HG03064 (cell line): ENCODE results near the gene TMEM175.

Source experiments
- ATAC-seq: cut with Tn5 transposase; IDR thresholded peaks from one replicate; pipeline ENCODE4 v1.9.1; 2021; ENCODE audit warnings: low read depth; ENCODE audit not compliant: unreplicated experiment

TMEM175 gene

DNA sequence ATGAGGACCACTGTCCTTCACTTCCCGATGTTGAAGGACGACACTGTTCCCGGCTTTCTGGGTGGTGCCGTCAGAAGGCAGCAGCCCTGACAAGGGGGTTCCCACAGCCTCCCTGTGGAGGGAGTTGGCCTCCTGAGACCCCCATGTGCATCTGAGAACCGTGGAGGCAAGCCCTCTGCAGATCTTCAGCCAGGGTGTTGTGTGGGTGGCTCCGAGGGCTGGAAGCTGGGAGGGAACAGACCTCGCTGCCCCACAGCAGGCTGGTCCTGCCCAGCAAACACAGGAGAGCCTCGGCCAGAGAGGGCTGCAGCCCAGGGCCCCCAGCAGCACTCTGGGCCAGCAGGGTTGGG is 24.9 kb downstream of the TMEM175 start:
- ATAC-seq: no peak

DNA sequence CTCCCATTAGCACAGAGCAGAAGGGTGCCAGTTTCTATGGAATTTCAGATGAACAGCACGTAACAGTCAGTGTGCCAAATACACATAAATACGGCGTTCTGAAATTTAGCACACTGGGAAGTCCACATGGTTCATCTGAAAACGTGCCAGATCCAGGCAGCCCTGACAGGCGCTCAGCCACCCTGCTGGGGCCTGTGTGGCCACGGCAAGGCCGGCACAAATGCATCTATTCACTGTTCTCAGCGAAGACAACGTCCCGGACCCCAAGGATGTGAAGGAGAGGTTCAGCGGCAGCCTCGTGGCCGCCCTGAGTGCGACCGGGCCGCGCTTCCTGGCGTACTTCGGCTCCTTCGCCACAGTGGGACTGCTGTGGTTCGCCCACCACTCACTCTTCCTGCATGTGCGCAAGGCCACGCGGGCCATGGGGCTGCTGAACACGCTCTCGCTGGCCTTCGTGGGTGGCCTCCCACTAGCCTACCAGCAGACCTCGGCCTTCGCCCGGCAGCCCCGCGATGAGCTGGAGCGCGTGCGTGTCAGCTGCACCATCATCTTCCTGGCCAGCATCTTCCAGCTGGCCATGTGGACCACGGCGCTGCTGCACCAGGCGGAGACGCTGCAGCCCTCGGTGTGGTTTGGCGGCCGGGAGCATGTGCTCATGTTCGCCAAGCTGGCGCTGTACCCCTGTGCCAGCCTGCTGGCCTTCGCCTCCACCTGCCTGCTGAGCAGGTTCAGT is 25.5 kb downstream of the TMEM175 start:
- ATAC-seq: no peak

DNA sequence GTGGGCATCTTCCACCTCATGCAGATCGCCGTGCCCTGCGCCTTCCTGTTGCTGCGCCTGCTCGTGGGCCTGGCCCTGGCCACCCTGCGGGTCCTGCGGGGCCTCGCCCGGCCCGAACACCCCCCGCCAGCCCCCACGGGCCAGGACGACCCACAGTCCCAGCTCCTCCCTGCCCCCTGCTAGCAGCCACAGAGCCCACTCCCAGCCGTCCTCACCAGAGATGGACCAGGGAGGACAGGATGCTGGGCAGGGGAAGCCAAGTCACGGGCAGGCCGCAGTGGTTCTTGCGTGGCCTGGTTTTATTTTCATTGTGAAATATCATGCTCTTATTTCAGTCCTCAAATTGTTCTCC is 26.0 kb downstream of the TMEM175 start:
- ATAC-seq: no peak

DNA sequence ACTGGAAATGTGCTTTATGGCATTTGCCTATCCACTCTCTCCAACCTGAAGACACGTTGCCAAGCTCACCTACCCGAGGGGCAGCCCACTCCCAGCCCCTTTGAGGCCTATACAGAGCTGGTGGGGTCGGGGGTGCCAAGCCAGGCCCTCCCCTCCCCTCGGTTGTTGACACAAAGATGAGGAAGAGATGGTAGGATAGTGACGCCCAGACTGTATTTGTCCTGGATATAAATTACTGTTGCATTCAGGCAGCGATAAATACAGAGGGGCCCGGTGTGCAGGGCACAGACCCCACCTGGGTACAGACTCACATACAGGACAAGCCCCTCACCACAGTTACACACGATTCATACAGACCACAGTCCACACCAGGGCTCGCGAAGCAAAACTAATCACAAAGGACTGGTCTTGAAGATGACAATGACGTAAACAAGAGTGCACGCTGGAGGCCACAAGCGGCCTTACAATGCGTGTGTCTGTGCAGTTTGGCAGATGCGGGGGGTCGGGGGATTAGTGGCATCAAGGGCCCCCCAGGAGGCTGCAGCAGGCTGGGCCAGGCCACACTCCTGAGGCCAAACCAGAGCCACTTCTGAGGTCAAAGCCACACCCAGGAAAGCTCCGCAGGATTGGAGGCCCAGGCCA is 26.6 kb downstream of the TMEM175 start:
- ATAC-seq: no peak

DNA sequence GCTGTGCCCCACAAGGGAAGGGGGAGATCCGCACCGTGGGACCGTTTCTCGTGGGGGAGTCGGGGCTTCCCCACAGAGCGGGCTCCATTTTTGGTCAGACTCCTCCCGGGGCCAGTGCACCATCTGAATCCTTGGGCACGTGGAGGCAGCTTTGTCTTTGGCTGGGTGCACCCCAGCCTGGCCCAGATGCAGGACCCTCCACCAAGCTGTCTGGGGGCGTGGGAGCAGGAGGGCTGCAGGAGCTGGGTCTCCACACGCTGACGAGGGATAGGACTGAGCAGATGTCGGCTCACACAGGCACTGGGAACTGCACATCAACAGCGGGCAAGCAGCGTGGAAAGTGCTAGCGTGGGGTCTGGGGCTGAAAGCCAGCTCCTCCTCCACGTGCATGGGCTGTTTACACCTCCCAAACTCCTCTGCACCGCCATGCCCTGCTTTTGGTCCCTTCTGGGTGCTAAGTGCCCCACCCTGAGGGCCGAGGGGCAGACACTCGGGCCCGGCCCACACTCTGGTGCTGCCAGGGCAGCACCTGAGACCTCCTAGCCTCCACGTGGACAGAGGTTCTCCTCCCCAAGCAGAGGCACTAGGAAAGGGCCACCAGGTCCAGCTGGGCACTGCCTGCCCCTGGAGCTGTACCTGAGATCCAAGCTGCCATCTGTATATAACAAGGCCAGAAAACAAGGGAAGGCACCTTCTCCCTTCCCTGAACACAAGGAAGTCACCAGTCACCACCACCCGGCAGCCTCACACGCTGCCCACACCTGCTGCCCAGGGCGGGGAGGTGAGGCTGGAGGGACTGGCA is 27.3 kb downstream of the TMEM175 start:
- ATAC-seq: no peak

DNA sequence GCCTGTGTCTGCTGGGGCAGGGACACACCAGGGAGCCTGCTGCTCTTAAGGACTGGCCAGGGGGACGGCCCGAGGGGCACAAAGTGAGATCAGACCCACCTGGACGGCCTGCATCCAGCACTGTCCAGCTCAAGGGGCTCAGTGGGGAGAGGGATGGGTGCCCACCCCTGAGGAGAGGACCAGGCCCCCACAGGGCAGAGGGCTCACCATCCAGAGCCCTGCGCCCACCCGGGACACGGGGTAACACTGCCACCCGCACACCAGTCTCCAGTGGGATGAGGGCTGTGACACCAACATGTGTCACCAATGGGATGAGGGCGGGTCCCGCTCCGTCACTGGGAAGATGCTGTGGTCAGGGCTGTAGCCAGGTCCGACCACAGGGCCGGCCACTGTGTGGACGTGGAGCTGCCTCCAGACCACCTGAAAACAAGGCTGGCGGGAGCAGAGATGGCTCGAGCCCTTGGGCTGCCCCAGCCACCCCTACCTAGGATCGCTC is 27.9 kb downstream of the TMEM175 start:
- no peak for ATAC-seq

DNA sequence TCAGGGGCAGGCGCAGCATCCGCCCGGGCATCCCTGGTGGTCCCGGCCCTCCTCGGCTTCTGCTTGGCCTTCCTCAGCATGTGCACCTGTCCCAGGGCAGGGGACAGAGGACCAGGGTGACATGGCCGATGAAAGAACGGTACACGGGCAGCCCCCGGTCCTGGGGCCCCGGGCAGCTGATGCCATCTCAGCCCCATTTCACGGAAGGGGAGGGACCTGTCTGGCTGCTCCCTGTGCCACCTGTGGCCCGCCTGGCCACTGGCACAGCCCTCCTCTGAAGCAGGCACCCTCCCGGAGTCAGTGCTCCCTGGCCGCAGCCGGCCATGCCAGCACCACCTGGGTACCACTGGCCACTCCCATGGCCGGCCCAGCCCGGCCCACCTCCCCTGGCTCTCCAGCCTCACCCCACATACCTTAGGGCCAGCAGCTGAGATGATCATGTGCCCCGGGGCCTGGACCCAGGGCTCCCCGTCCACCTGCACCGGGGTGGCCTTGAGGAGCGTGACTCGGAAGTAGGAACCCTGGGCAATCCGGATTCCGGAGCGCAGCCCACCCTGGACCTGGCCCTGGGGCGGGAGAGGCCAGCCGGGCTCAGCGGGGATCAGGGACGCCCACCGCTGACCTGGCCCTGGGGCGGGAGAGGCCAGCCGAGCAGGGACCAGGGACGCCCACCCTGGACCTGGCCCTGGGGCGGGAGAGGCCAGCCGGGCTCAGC is 28.5 kb downstream of the TMEM175 start:
- ATAC-seq: no peak

DNA sequence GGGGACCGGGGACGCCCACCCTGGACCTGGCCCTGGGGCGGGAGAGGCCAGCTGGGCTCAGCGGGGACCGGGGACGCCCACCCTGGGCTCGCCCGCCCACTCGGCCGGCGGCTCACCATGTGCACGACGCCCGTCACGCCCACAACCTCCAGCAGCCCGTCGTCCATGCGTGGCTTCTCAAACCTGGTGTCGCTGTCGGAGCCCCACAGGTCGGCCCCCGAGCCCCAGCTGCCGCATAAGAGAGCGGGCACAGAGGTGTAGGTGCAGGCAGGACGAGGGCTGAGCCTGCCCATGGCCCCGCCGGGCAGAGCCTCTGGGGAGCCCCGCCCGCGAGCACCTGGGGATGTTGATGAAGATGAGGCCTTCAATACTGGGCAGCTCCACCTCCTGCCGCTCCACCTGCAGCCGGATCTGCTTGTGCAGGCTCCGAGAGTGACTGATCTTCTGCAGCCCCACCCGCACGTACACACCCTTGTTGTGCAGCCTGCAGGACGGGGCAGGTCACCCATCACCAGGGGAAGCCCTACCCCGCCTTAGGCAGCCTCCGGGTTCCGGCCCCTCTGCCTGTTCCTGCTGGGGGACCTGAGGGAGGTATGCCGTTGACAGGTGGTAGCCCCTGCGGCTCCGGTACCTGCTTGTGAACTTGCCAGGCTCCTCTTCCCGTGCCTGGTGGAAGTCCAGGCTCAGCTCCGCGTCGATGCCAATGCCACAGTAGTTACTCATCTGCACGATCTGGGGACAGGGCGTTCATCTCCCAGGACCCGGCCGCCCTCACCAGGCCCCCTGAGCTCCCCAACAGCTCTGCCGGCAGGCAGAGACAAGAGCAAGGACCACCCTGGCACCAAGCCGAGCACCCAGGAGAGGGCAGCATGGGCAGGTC is 29.3 kb downstream of the TMEM175 start:
- ATAC-seq: no peak

DNA sequence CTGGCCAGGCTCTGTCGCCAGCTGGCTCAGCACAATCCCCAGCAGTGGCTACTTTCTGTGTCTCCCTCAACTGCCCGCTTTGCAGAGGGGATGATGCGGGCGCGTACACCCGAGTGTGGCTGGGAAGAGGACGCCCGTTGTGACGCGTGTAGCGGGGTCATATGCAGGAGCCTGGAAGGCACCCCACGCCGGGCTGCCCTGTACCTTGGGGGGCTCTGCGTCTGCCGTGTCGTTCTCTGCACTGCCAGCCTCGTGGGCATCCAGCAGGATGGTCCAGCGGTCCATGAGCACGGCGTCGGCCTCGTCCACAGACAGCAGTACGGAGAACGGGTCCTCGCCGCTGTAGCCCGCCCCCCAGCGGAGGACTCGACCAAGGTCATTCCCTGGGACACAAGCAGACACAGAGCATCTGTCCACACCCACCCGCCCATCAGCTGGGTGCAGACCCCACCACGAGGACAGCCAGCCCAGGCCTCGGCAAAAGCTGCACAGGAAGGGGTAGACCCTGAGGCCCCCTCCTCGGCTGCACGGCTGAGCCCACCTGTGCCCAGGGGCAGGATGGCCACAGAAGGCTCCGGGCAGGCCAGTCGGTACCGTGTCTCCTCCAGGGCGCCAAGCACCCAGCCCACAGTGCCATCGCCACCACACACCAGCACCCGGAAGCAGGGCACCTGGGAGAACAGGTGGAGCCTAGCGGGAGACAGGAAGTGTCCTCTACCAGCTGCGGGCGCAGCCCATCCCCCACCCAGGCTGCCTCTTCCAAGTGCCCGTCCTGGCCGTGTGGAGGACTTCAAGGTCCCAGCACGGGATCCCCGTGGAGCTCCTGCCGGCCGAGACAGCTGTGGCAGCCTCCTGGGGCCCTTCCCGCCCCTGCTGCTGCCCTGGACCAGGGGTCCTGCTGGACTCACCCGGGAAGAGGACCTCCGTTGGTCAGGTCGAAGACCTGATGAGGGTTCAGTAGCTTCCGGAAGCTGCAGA is 30.3 kb downstream of the TMEM175 start:
- no peak for ATAC-seq

DNA sequence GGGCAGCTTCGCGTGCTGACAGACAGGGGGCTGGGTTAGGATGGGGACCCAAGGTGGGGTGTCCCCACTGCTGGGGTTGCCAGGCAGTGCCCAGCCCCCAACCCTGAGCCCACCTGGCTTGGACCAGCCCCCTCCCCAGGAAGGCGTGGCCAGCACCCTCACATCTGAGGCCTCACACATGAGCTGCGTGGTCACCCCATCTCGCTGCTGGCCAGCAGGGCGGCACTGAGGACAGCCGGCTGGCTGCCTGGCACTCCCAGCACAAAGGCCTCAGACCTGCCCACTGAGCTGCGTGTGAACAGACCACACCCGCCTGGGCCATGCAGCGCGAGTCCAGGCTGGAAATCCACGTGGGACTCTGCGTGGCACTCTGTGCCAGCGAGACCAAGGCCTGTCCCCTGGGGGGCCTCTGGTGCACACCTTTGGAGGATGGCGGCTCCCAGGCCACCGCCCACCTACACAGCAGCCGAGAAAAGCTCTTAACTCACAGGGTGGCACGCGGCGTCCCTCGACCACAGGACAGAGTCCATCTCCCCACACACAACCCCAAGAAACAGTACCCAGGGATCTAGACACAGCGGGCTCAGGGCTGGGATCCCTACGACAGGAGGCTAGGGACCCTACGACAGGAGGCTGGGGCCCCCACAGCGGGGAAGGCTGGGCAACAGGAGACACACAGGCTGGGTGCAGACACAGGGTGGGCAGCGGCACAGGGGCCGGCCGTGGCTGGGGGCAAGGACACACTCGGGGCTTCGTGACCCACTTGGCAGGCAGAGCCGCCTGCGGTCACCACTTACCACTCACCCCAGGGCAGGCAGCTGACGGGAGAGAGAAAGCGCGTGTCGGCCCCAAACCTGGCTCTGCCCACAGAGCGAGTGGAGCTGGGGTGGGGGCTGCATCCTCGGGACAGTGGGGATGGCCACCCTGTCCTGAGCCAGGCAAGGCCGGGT is 31.3 kb downstream of the TMEM175 start:
- ATAC-seq: no peak

DNA sequence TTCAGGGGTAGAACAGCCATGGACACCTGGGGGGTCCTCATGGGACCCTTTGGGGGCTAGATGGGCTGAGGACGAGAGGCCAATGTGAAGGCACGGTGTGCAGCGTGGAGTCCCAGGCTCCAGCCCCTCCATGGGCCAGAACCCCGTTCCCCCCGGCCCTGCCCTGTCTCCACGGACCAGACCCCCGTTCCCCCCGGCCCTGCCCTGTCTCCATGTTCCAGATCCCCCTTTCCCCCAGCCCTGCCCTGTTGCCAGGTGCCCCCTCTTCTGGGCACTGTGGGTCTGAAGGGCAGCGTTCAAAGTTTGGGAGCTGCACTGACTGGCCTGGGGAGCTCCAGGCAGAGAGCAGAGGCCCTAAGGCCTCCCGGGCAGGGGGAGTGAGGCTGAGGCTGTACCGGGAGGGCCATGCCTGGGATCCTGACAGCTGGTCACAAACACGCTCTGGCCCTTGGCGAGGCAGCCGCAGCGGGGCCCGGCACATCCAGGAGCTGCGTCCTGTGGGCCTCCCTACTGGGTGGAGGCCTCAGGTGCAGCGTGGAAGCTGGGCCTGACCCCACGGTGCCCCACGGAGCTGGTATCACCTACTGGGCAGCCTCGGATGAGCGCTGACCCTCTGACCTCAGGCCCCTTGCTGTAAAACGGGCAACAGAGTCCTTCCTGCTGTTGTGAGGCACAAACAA is 32.2 kb downstream of the TMEM175 start:
- ATAC-seq: no peak

DNA sequence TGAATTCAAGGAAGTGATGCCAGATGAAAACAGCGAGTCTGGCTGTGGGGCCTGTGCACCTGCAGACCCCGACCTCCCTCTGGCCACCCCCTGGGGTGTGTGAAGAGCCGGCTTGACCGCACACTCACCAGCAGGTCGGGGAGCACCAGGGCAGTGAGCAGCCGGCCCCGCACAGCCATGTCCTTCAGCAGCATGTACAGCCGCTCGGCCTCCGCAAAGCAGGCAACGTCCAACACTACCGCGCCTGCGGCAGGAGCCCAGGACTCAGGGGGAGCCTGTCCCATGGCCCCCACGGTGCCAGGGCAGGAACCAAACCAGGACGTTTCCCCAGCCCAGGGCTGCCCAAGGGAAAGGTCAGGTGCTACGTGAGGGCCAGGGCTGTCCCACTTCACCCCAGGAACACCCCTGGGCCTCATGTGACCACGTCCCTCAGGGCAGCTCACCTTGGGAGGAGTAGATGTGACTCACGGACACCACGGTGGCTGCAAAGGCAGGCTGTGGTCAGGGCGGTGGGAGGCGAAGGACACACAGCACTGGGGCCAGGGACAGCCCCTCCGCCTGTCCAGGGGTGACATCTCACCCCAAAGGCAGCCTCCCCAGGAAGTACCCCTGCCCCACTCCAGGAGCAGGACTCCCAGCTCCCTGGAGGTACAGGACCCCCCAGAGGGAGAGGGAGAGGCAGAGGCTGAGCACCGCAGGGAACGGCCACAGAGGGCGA is 32.9 kb downstream of the TMEM175 start:
- ATAC-seq: no peak

DNA sequence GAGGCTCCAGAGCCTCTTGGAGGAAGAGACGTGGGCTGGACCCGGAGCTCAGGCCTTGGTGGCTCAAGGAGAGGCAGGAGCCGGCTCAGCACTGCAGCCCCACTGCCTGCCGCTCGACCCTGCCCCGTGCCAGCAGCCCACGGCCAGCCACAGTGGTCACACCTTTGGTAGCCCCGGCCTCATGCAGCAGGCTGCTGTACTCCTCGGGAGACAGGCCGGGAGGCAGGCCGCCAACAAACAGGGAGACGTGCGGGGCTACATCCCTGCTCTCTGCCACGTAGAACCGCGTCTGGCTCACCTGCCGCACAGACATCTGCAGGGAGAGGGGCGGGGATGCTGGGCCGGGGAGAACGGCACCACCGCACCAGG is 33.5 kb downstream of the TMEM175 start:
- ATAC-seq: no peak

DNA sequence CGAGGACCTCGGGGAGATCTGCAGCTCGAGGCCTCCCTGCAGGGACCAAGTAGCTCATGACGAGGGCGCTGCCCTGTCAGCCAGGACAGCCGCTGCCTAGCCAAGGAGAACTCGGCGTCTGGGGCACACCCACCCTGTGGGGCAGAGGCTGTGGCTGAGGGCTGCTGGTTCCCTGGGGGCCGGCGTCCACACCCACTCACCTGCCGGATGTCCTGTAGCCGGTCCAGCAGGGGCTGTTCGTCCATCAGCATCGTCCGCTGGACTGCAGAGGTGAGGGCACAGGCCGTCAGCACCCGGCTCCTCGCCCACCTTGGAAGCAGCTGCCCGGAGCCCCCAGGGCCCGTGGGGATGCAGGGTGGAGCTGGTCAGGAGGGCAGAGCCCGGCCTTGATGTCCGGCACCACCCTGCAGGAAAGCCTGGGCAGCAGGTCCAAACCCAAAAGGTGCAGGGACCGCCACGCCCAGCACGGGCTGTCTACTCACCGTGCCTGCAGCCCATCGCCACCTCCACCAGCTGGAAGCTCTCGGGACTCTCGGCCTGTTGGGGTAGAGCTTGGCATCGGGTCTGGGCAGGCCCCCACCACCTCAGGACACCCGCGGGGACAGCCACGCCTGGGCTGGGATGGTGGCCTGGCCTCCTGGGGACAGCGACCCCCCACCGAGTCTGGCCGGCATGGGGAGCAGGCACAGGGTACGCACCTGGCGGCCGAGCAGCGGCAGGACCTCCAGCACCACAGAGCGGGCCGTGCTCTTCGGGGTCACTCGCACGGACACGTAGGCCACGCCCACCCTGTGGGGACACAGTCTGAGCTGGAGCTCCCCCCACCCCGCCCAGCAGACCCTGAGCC is 34.2 kb downstream of the TMEM175 start:
- no peak for ATAC-seq

DNA sequence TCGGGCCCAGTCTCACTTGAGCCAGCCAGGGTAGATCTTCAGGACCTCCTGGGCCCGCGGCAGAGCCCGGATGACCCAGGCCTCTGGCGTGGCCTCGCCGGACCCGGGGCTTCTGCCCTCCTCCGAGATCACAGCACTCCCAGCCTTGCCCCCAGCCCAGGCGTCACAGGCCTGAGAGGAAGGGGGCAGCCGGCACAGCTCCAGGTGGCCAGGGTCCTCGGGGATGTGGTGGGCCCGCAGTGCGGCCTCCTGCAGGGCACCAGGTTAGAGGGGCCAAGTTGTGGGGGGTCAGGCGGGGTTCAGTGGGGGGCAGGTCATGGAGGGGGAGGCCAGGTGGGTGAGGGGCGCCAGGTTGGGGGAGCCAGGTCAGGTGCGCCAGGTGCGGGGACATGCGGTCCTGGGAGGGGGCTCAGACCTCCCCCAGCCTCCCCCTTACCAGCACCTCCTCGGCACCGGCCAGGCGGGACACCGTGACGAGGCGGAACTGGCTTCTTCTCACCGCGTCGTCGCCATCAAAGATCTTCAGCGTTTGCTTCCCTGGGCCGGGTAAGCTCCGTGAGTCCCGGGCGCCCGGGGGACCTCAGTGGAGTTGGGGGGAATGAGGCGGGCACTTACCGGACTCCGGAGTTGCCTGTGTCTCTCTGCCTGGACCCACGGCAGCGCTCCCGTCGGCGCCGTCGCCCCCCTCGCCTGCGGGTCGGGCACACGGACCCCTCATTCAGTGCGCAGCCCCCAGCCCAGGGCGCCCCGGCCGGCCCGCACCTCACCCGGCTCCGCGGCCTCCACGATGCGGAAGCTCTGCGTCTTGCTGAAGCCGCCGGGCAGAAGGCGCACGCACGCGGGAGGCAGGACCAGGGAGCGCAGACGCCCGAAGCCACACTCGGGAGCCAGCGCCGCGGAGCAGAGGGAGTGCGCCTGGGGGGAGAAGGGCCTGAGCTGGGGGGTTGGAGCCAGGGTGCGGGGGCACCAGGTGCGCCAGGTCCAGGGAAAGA is 35.1 kb downstream of the TMEM175 start:
- no peak for ATAC-seq
